DOHH2 (cell line): ENCODE measurements around the gene ARHGAP23.

ENCODE experiments used
- H3F3A ChIP-seq: fragments of 200-600 bp; sonication (generic), shearing (Covaris generic); 2 replicates; pipeline ENCODE4 v1.6.0; 2016; ENCODE audit warnings: antibody characterized with exemption, mild to moderate bottlenecking; ENCODE audit not compliant: control insufficient read depth, insufficient read depth
- H3K27ac ChIP-seq: fragments of 200-600 bp; sonication (generic); 2 replicates; pipeline ENCODE4 v1.5.1; 2014; ENCODE audit warnings: low read depth, mild to moderate bottlenecking, low read length, moderate library complexity
- H3K27me3 ChIP-seq: fragments of 200-600 bp; sonication (generic); 2 replicates; pipeline ENCODE4 v1.6.1; 2014; ENCODE audit warnings: mild to moderate bottlenecking, low read length, mixed read lengths; ENCODE audit not compliant: control insufficient read depth
- H3K36me3 ChIP-seq: fragments of 200-600 bp; sonication (generic); 2 replicates; pipeline ENCODE4 v1.6.1; 2014; ENCODE audit warnings: mild to moderate bottlenecking, low read length, moderate library complexity, mixed read lengths; ENCODE audit not compliant: control insufficient read depth
- H3K4me1 ChIP-seq: fragments of 200-600 bp; sonication (generic); 2 replicates; pipeline ENCODE4 v1.6.1; 2014; ENCODE audit warnings: mild to moderate bottlenecking, low read length, mixed read lengths; ENCODE audit not compliant: control insufficient read depth
- H3K4me2 ChIP-seq: fragments of 200-600 bp; sonication (generic); 2 replicates; pipeline ENCODE4 v1.6.0; 2014; ENCODE audit warnings: mild to moderate bottlenecking, low read length, moderate library complexity
- H3K4me3 ChIP-seq: fragments of 200-600 bp; sonication (generic); 2 replicates; pipeline ENCODE4 v1.5.1; 2014; ENCODE audit warnings: mild to moderate bottlenecking, low read length, mixed read lengths
- H3K79me2 ChIP-seq: fragments of 200-600 bp; sonication (generic); 2 replicates; pipeline ENCODE4 v1.6.1; 2014; ENCODE audit warnings: mild to moderate bottlenecking, low read length, mixed read lengths; ENCODE audit not compliant: control insufficient read depth
- H3K9me2 ChIP-seq: fragments of 200-600 bp; sonication (generic); replicated peaks from 2 replicates; pipeline ENCODE4 v1.6.1; 2014; ENCODE audit warnings: mild to moderate bottlenecking, low read length, mixed read lengths; ENCODE audit not compliant: control insufficient read depth
- H3K9me3 ChIP-seq: fragments of 200-600 bp; sonication (generic); 2 replicates; pipeline ENCODE4 v1.6.1; 2014; ENCODE audit warnings: antibody characterized with exemption, low read length, mixed read lengths; ENCODE audit not compliant: control insufficient read depth, insufficient read depth
- H4K20me1 ChIP-seq: fragments of 200-600 bp; sonication (generic); 2 replicates; pipeline ENCODE4 v1.6.0; 2014; ENCODE audit warnings: low read depth, mild to moderate bottlenecking, antibody characterized with exemption, low read length, moderate library complexity; ENCODE audit not compliant: control insufficient read depth, insufficient read depth
- EZH2phosphoT487 ChIP-seq: fragments of 200-600 bp; sonication (generic); IDR thresholded peaks from 2 replicates; pipeline ENCODE4 v1.6.1; 2017; ENCODE audit warnings: borderline replicate concordance, mild to moderate bottlenecking, antibody characterized with exemption, low read length, moderate library complexity, mixed read lengths
- TF ChIP-seq, protein P1 (sequence below): fragments of 200-600 bp; sonication (generic); IDR thresholded peaks from one replicate; pipeline ENCODE4 v1.5.1; 2014; ENCODE audit warnings: antibody characterized with exemption, mild to moderate bottlenecking, low read depth, low read length; ENCODE audit not compliant: poor library complexity, severe bottlenecking

The ARHGAP23 gene

DNA sequence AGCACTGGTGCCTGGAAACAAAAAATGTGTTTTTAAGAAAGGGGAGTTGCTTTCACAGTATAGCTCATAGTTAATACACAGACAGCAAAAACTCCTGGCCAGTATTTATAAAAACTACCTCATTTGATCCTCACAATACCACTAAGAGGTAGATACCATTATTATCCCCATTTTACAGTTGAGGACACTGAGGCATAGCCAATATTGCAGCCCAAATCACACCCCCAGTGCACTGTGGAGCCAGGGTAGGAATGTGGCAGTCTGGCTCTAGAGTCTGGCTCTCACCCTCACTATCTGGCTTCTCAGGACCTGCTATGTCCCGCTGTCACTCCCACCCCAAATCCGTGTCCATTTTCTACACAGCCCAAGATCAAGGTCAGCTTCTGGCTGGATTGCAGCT is 2.6 kb downstream of the ARHGAP23 start:
- Histone ChIP-seq H3K79me2 (no peaks in the 10 kb centered on the region), H4K20me1 (no peaks in the 10 kb centered on the region), H3K27me3 (peaks cover 52% of the 10 kb centered on the region), H3K4me2 (no peak overlapping the region), H3K4me1 (peaks cover 15% of the 10 kb centered on the region), H3K9me2 (no peaks in the 10 kb centered on the region), H3K36me3 (no peaks in the 10 kb centered on the region), H3F3A (no peaks in the 10 kb centered on the region), H3K27ac (no peak overlapping the region), H3K9me3 (no peaks in the 10 kb centered on the region), H3K4me3 (no peak overlapping the region)
- TF ChIP-seq, protein P1, sequence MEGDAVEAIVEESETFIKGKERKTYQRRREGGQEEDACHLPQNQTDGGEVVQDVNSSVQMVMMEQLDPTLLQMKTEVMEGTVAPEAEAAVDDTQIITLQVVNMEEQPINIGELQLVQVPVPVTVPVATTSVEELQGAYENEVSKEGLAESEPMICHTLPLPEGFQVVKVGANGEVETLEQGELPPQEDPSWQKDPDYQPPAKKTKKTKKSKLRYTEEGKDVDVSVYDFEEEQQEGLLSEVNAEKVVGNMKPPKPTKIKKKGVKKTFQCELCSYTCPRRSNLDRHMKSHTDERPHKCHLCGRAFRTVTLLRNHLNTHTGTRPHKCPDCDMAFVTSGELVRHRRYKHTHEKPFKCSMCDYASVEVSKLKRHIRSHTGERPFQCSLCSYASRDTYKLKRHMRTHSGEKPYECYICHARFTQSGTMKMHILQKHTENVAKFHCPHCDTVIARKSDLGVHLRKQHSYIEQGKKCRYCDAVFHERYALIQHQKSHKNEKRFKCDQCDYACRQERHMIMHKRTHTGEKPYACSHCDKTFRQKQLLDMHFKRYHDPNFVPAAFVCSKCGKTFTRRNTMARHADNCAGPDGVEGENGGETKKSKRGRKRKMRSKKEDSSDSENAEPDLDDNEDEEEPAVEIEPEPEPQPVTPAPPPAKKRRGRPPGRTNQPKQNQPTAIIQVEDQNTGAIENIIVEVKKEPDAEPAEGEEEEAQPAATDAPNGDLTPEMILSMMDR: no peak

DNA sequence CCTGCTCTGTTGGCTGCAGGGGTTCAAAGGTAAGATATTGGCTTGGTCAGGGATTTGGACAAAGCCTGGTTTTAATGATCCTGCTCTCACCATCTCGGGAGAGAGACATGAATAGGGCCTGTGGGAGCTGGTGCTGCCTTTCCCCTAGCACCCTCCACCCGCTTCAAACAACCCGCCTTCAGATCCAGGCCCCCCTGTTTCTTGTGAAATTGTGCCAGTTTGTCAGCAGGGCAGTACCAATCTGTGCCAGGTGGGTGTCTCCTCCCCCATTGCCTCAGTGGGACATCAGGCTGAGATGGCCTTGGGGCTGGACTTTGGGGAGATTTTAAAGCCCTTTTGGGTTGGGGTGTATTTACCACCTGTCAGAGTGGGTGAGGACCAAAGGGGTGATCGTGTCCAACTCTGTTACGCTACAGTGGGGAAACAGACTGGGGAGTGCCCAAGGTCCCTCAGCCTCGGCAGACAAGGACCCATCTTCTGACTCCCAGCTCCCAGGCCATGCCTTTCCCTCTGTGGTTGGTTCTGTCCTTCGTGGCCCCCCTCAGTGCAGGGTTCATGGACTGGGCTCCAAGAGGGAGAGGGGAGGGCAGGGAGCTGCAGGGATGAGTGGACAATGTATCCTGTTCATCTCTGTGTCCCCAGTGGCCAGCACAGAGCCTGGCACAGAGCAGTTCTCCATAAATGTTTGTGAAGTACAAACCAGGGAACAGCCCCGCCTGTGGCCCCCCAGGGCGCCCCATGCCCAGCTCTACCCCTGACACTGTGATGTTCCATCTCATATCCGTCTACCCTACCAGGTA is 3.3 kb downstream of the ARHGAP23 start:
- Histone ChIP-seq H3K36me3 (no peaks in the 10 kb centered on the region), H3K27me3 (peaks cover 52% of the 10 kb centered on the region), H3K4me3 (no peak overlapping the region), H3F3A (no peaks in the 10 kb centered on the region), H3K9me3 (no peaks in the 10 kb centered on the region), H4K20me1 (no peaks in the 10 kb centered on the region), H3K4me2 (no peak overlapping the region), H3K9me2 (no peaks in the 10 kb centered on the region), H3K27ac (no peak overlapping the region), H3K4me1 (peaks cover 15% of the 10 kb centered on the region), H3K79me2 (no peaks in the 10 kb centered on the region)
- TF ChIP-seq, protein P1: no peak
- TF ChIP-seq EZH2phosphoT487: no peak

DNA sequence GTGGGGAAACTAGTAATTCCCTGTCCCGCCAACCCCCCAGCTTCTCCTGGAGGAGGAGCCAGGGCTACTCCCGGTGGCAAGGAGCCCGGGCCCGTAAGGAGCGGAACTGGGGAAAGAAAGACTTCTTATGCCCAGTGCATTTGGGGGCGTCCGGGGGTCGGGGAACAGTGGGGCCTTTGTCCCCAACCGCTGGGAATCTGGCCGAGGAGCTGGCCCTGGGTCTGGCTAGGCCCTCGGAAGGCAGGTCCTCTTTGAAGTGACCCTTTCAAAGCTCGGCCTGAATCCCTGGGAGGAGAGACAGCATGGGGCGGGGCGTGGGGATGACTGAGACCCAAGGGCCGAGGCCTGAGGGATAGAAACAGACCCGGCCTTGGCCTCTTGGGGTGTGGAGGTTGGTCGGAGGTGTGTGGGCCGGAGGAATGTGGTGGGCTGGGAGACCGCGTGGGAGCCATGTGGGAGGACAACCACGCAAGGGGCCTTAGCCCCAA is 6.0 kb downstream of the ARHGAP23 start:
- Histone ChIP-seq H3K79me2 (no peaks in the 10 kb centered on the region), H3K4me3 (no peak overlapping the region), H3F3A (no peaks in the 10 kb centered on the region), H3K27me3 (peaks cover 28% of the 10 kb centered on the region), H4K20me1 (no peaks in the 10 kb centered on the region), H3K27ac (no peak overlapping the region), H3K36me3 (no peaks in the 10 kb centered on the region), H3K4me2 (no peak overlapping the region), H3K4me1 (no peaks in the 10 kb centered on the region), H3K9me2 (no peaks in the 10 kb centered on the region), H3K9me3 (no peaks in the 10 kb centered on the region)
- no peak for TF ChIP-seq EZH2phosphoT487

DNA sequence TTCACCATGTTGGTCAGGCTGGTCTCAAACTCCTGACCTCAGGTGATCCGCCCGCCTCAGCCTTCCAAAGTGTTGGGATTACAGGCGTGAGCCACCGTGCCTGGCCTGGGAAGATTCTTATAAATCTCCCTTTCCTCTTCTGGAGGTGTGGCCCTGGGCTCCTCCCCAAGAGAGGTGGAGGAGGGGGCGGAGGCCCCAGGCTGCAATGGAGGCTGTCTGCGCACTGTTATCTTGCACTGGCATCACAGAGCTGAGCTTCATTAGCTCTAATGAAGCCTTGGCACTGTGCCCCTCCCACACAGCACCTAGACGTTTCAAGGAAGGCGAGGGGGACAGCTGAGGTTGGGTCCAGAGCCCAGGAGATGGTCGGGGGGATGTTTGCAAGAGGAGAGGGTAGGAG is 7.5 kb downstream of the ARHGAP23 start:
- no peaks in the 10 kb centered on the region for H3K9me3 ChIP-seq
- H3K27ac ChIP-seq: no peak overlapping the region
- no peaks in the 10 kb centered on the region for H3K4me1 ChIP-seq
- no peaks in the 10 kb centered on the region for H3K36me3 ChIP-seq
- H3K79me2 ChIP-seq: no peaks in the 10 kb centered on the region
- no peak for TF ChIP-seq EZH2phosphoT487
- TF ChIP-seq, protein P1: no peak
- H3K4me2 ChIP-seq: no peak overlapping the region
- H3K27me3 ChIP-seq: peaks cover 14% of the 10 kb centered on the region
- no peaks in the 10 kb centered on the region for H3F3A ChIP-seq
- H3K4me3 ChIP-seq: no peak overlapping the region
- H4K20me1 ChIP-seq: no peaks in the 10 kb centered on the region
- no peaks in the 10 kb centered on the region for H3K9me2 ChIP-seq
